ENCODE data around the gene HS3ST4.

The HS3ST4 gene

DNA sequence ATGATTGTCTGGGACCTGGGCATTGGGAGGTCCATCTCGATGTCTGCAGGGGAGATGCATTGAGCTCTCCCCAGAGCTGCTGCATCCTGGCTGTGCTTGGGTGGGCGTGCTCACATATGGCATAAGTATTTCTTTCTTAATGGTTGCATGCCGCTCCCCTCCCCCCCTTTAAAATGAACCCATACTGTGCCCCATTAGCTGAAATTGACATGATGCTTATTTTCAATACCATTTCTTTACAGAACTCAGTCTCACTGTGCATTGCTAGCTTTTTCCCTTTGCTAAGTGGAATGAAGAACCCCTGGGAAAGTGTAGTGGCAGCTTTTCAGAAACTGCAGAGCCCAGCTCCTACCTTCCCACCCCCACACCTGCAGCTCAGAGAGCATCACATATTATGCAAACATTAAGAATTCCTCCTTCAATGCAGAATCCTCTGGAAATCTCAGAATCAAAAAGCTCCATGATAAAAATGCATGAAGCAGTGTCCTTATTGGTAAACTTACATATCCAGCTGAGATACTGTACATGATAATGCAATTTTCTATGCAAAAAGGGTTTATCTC lies 56.4 kb downstream of the HS3ST4 start:
- H3K4me2 ChIP-seq: no peak overlapping the region
- H3K79me2 ChIP-seq (ENCODE audit: insufficient read depth, low read depth): no peaks in the 10 kb centered on the region
- H3K9ac ChIP-seq: no peak overlapping the region
- H3K4me3 ChIP-seq (IDR thresholded peaks at IDR 0.05; ENCODE audit: insufficient read depth, low read depth, low read length): no peak overlapping the region
- no peak overlapping the region for H3K27ac ChIP-seq
- TF ChIP-seq, protein P1, sequence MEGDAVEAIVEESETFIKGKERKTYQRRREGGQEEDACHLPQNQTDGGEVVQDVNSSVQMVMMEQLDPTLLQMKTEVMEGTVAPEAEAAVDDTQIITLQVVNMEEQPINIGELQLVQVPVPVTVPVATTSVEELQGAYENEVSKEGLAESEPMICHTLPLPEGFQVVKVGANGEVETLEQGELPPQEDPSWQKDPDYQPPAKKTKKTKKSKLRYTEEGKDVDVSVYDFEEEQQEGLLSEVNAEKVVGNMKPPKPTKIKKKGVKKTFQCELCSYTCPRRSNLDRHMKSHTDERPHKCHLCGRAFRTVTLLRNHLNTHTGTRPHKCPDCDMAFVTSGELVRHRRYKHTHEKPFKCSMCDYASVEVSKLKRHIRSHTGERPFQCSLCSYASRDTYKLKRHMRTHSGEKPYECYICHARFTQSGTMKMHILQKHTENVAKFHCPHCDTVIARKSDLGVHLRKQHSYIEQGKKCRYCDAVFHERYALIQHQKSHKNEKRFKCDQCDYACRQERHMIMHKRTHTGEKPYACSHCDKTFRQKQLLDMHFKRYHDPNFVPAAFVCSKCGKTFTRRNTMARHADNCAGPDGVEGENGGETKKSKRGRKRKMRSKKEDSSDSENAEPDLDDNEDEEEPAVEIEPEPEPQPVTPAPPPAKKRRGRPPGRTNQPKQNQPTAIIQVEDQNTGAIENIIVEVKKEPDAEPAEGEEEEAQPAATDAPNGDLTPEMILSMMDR (conservative IDR thresholded peaks at IDR 0.05; ENCODE audit: low read depth, low read length): no peak
- no peak overlapping the region for H2AFZ ChIP-seq (ENCODE audit: low read depth)
- H3K4me1 ChIP-seq (ENCODE audit: low read depth, poor library complexity, severe bottlenecking): no peaks in the 10 kb centered on the region
- H4K20me1 ChIP-seq (ENCODE audit: insufficient read depth): no peaks in the 10 kb centered on the region
- H3K36me3 ChIP-seq (ENCODE audit: insufficient read depth): no peaks in the 10 kb centered on the region
- no peaks in the 10 kb centered on the region for H3K27me3 ChIP-seq (ENCODE audit: insufficient read depth, low read depth)

DNA sequence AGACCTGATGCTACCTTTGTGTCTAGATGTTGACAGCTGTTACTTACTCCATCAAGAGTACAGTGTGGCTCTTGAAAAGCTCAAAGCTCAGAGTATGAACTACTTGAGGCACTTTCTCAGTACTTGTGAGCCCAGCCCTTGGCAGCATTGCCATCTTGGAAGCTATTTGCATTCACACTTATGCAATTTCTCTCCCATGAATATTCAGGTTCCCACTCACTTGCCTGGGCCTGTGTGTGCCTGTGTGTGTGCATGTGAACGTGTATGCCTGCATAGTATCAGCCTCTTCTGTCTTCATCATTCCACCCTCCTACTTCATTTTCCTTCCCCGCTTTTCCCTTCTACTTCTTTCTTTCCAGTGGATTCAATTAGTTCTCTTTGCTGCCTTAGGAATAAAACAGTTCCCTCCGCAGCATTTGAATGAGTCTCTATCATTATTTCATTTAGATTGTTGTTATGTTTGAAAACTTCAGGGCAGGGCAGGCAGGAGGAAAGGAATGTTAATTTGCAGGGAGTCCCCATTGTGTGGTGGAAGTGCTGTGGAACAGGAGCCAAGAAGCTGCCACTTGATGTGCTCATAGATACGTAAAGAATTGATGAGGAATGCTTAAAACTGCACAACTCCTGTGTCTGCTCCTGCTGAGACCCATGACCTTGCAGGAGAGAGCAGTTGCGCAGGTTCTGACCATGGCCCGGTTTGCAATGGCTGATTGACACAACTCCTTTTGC lies 58.9 kb downstream of the HS3ST4 start:
- no peak overlapping the region for H3K27ac ChIP-seq
- H3K4me3 ChIP-seq (IDR thresholded peaks at IDR 0.05; ENCODE audit: insufficient read depth, low read depth, low read length): no peak overlapping the region
- no peak overlapping the region for H3K9ac ChIP-seq
- no peak overlapping the region for H2AFZ ChIP-seq (ENCODE audit: low read depth)
- no peaks in the 10 kb centered on the region for H4K20me1 ChIP-seq (ENCODE audit: insufficient read depth)
- H3K4me2 ChIP-seq: no peak overlapping the region
- TF ChIP-seq, protein P1 (conservative IDR thresholded peaks at IDR 0.05; ENCODE audit: low read depth, low read length): no peak
- H3K4me1 ChIP-seq (ENCODE audit: low read depth, poor library complexity, severe bottlenecking): no peaks in the 10 kb centered on the region
- no peaks in the 10 kb centered on the region for H3K27me3 ChIP-seq (ENCODE audit: insufficient read depth, low read depth)
- H3K79me2 ChIP-seq (ENCODE audit: insufficient read depth, low read depth): no peaks in the 10 kb centered on the region
- no peaks in the 10 kb centered on the region for H3K36me3 ChIP-seq (ENCODE audit: insufficient read depth)

DNA sequence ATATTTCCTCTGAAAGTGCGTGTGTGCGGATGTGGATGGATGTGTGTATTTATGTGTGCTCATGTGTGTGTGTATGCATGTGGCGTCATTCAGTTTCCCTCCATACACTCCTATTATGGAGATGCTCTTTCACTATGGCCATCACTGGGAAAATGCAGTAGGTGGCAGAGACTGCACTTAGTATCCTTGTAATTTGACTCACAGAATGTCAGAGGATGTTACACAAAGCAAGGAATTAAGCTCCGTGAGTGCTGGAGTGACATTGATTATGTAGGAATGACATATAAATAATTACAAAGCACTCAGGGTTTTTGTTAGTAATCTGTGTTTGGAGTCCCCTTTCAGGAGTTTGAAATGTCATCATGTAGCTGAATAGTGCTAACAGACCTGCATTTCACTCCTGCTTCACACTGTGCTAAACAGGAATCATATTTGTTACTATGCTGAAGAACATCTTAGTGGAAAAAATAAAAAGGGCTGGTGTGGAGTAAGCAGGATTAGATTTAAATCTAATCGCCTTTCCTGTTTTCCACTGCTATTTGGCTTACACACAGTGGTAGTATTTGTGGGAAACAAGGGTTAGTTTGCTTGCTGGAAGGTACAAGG lies 59.6 kb downstream of the HS3ST4 start:
- TF ChIP-seq, protein P1 (conservative IDR thresholded peaks at IDR 0.05; ENCODE audit: low read depth, low read length): no peak
- H2AFZ ChIP-seq (ENCODE audit: low read depth): no peak overlapping the region
- no peaks in the 10 kb centered on the region for H3K79me2 ChIP-seq (ENCODE audit: insufficient read depth, low read depth)
- no peaks in the 10 kb centered on the region for H3K4me1 ChIP-seq (ENCODE audit: low read depth, poor library complexity, severe bottlenecking)
- no peaks in the 10 kb centered on the region for H3K27me3 ChIP-seq (ENCODE audit: insufficient read depth, low read depth)
- no peaks in the 10 kb centered on the region for H3K36me3 ChIP-seq (ENCODE audit: insufficient read depth)
- H3K27ac ChIP-seq: no peak overlapping the region
- no peak overlapping the region for H3K4me3 ChIP-seq (IDR thresholded peaks at IDR 0.05; ENCODE audit: insufficient read depth, low read depth, low read length)
- H3K4me2 ChIP-seq: no peak overlapping the region
- H3K9ac ChIP-seq: no peak overlapping the region
- no peaks in the 10 kb centered on the region for H4K20me1 ChIP-seq (ENCODE audit: insufficient read depth)

DNA sequence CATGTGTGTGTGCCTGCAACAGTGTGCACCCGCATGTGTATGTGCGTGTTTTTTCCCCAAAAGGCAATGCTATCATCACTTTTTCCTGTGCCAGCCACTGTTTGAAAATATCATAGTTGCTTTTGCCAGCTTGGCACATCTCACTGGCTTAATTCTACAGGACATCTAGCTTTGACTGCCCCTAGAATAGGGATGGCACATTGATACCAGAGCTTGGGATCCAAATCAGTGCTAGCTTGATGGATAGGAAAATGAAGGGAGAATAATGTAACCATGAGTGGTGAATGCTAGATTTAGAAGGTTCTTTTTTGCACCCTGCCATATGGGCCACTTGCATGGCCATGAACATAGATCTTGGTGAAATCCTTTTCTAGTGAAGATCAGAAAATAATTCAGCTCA lies 72.7 kb downstream of the HS3ST4 start:
- Histone ChIP-seq H3K36me3 (ENCODE audit: insufficient read depth) (no peaks in the 10 kb centered on the region), H3K9ac (no peak overlapping the region), H3K27ac (no peak overlapping the region), H3K4me2 (no peak overlapping the region), H3K4me1 (ENCODE audit: low read depth, poor library complexity, severe bottlenecking) (no peaks in the 10 kb centered on the region), H3K79me2 (ENCODE audit: insufficient read depth, low read depth) (no peaks in the 10 kb centered on the region), H3K4me3 (IDR thresholded peaks at IDR 0.05; ENCODE audit: insufficient read depth, low read depth, low read length) (no peak overlapping the region), H3K27me3 (ENCODE audit: insufficient read depth, low read depth) (no peaks in the 10 kb centered on the region), H4K20me1 (ENCODE audit: insufficient read depth) (no peaks in the 10 kb centered on the region), H2AFZ (ENCODE audit: low read depth) (no peak overlapping the region)
- TF ChIP-seq, protein P1 (conservative IDR thresholded peaks at IDR 0.05; ENCODE audit: low read depth, low read length): no peak
